K562 (cell line): ENCODE measurements around the gene RANGAP1. TPM values are rescaled to one million over a fixed set of nuclear protein-coding genes. Genes with fewer than 3 reads are reported as not detected.

Source experiments
- ATF1 ChIP-seq, 2 experiments: fragments of 450-650 bp in 1 of 2; IDR thresholded peaks; 2 replicates each; pipeline ENCODE4 v1.6.1; 2016; ENCODE audit warnings: missing compliant biosample characterization in 1 of 2, missing genetic modification characterization in 1 of 2
- CREB1 ChIP-seq, 2 experiments: sonication (generic) in 1 of 2; formaldehyde crosslinking in 1 of 2; IDR thresholded peaks; 2 replicates each; pipeline versions ENCODE4 v1.6.1 to v1.8.0; 2012 to 2022; ENCODE audit warnings: inconsistent platforms in 1 of 2, mild to moderate bottlenecking in 1 of 2, missing genetic modification reagents in 1 of 2, moderate library complexity in 1 of 2
- CREM ChIP-seq: IDR thresholded peaks from 2 replicates; pipeline ENCODE4 v1.6.1; 2014; ENCODE audit warnings: antibody characterized with exemption, low read depth
- EGR1 ChIP-seq: fragments of 450-650 bp; conservative IDR thresholded peaks from 2 replicates; pipeline ENCODE4 v1.6.1; 2017; ENCODE audit warnings: mild to moderate bottlenecking
- HLTF ChIP-seq: fragments of 450-650 bp; IDR thresholded peaks from 2 replicates; pipeline ENCODE4 v1.6.1; 2016
- JUN ChIP-seq, 2 experiments: sonication (generic) in 1 of 2; formaldehyde crosslinking in 1 of 2; IDR thresholded peaks; 2 replicates each; pipeline versions ENCODE4 v1.6.1 to v1.8.0; 2012 to 2022; ENCODE audit warnings: borderline replicate concordance in 2 of 2, mild to moderate bottlenecking in 2 of 2, improper control_type of control experiment in 1 of 2, low read depth in 1 of 2, low read length in 1 of 2, missing genetic modification reagents in 1 of 2
- MAZ ChIP-seq, 2 experiments: fragments of 450-650 bp in 1 of 2; sonication (generic) in 1 of 2; formaldehyde crosslinking; IDR thresholded peaks in 1 of 2; conservative IDR thresholded peaks in 1 of 2; 2 replicates each; pipeline versions ENCODE4 v1.4.0 to v1.5.0; 2020; ENCODE audit warnings: mild to moderate bottlenecking in 1 of 2, missing genetic modification reagents in 1 of 2
- NRF1 ChIP-seq, 2 experiments: fragments of 450-650 bp; IDR thresholded peaks in 1 of 2; conservative IDR thresholded peaks in 1 of 2; 2 replicates each; pipeline ENCODE4 v1.6.1; 2014; ENCODE audit warnings: mild to moderate bottlenecking in 2 of 2
- RBBP5 ChIP-seq: fragments of 200-600 bp; sonication (generic); IDR thresholded peaks from 2 replicates; pipeline ENCODE4 v1.6.1; 2012; ENCODE audit warnings: borderline replicate concordance, mild to moderate bottlenecking, low read length, control low read depth, inconsistent platforms; ENCODE audit not compliant: insufficient read depth, poor library complexity, severe bottlenecking
- RCOR1 ChIP-seq, 2 experiments: IDR thresholded peaks; 2 replicates each; pipeline ENCODE4 v1.6.1; 2012; ENCODE audit warnings: low read depth in 2 of 2, low read length in 2 of 2, borderline replicate concordance in 1 of 2, improper control_type of control experiment in 1 of 2
- SMAD1 ChIP-seq: fragments of 150-350 bp; IDR thresholded peaks from 2 replicates; pipeline ENCODE4 v1.6.1; 2014; ENCODE audit warnings: low read length, low read depth; ENCODE audit not compliant: partially characterized antibody
- SMAD3 ChIP-seq: fragments of 450-650 bp; formaldehyde crosslinking; conservative IDR thresholded peaks from 2 replicates; pipeline ENCODE4 v1.4.0; 2020; ENCODE audit warnings: mild to moderate bottlenecking
- SMARCA5 ChIP-seq: fragments of 450-650 bp; IDR thresholded peaks from 2 replicates; pipeline ENCODE4 v1.6.1; 2016
- SMARCE1 ChIP-seq: fragments of 450-650 bp; IDR thresholded peaks from 2 replicates; pipeline ENCODE4 v1.7.1; 2016; ENCODE audit warnings: mild to moderate bottlenecking
- SRF ChIP-seq, 2 experiments: fragments of 250-450, 450-650 bp in 1 of 2; sonication (Bioruptor Pico) in 1 of 2; sonication (generic) in 1 of 2; formaldehyde crosslinking; IDR thresholded peaks; 2 replicates each; pipeline versions ENCODE4 v1.5.0 to v1.5.1; 2020 to 2022; ENCODE audit warnings: mild to moderate bottlenecking in 1 of 2, missing genetic modification reagents in 1 of 2
- TGIF2 ChIP-seq: sonication (generic); formaldehyde crosslinking; IDR thresholded peaks from 2 replicates; pipeline ENCODE4 v1.8.1; 2022; ENCODE audit warnings: mild to moderate bottlenecking, missing genetic modification reagents, moderate library complexity
- ZBED1 ChIP-seq: IDR thresholded peaks from 2 replicates; pipeline ENCODE4 v1.6.1; 2014
- polyA plus RNA-seq, 8 experiments: library from polyadenylated mRNA; depleted of rRNA in 4 of 8; stranded (reverse) in 5 of 8; unstranded in 3 of 8; fragments of >200 nt; fragmentation: Nextera tagmentation in 2 of 8; fragmentation: Illumina TruSeq in 1 of 8; extraction: Ambion mirVana in 2 of 8; extraction: Trizol in 1 of 8; gene quantifications; 2 replicates each; pipeline versions ENCODE4 v1.2.1 to v1.2.3, GENCODE V29; 2011 to 2014; ENCODE audit warnings: inconsistent platforms in 1 of 8, missing spikeins in 1 of 8
- total RNA-seq, 7 experiments: library from RNA; depleted of rRNA in 6 of 7; stranded (reverse); fragments of >200 nt in 6 of 7; fragmentation: Illumina TruSeq in 2 of 7; extraction: Trizol in 2 of 7; gene quantifications; 2 replicates each; pipeline versions ENCODE4 v1.2.1 to v1.2.3, GENCODE V29; 2011 to 2021; ENCODE audit warnings: low replicate concordance in 1 of 7
- TF ChIP-seq, protein P1 (sequence below): fragments of 450-650 bp; IDR thresholded peaks from 2 replicates; pipeline ENCODE4 v1.7.0; 2016; ENCODE audit warnings: borderline replicate concordance
- TF ChIP-seq, protein P2 (sequence below): conservative IDR thresholded peaks from 2 replicates; pipeline ENCODE4 v1.6.1; 2011; ENCODE audit warnings: low read depth, mild to moderate bottlenecking, low read length; ENCODE audit not compliant: control insufficient read depth
- TF ChIP-seq, protein P3 (sequence below), 2 experiments: IDR thresholded peaks; 2 replicates each; pipeline ENCODE4 v1.6.1; 2011; ENCODE audit warnings: borderline replicate concordance in 1 of 2, control low read depth in 1 of 2, low read depth in 1 of 2, low read length in 1 of 2, mild to moderate bottlenecking in 1 of 2, mixed read lengths in 1 of 2, moderate library complexity in 1 of 2; ENCODE audit not compliant: insufficient read depth in 1 of 2, insufficient read length in 1 of 2, poor library complexity in 1 of 2, severe bottlenecking in 1 of 2; ENCODE audit errors: extremely low read depth in 1 of 2
- TF ChIP-seq, protein P4 (sequence below): IDR thresholded peaks from 2 replicates; pipeline ENCODE4 v1.6.1; 2011; ENCODE audit warnings: borderline replicate concordance, low read depth, mild to moderate bottlenecking, moderate library complexity, low read length; ENCODE audit not compliant: insufficient read depth, poor library complexity, severe bottlenecking

The RANGAP1 gene
- total and polyA plus RNA-seq, 9 of the 15 experiments (the other 6 are each of a cell fraction or from before 2014, with no cell fraction given), result 2.1 to 104 (median 50.6) TPM

DNA sequence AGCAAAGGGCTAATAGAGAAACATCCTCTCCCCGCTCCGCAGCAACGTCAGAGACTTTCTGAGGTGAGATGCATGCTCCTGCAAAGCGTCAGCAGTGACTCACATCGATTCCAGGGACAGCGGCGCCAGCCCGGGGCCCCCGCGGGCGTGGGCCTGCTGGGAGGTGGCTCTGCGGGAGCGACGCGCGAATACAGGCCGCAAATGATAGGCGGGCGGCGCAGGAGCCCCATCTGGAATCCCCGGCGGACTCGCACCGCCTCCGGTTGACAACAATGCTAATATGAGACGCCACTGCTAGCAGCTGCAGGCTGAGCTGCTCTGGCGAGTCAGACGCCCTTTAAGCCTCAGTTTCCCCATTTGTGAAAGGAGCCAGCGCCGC is 557 bp downstream of the RANGAP1 start (continued):
- no peak for TF ChIP-seq TGIF2 (CRISPR knock-in tag)
- peak; percentile 30 for TF ChIP-seq RBBP5
- TF ChIP-seq SRF (CRISPR knock-in tag; IDR thresholded peaks at IDR 0.05), result no peak
- TF ChIP-seq, protein P1, sequence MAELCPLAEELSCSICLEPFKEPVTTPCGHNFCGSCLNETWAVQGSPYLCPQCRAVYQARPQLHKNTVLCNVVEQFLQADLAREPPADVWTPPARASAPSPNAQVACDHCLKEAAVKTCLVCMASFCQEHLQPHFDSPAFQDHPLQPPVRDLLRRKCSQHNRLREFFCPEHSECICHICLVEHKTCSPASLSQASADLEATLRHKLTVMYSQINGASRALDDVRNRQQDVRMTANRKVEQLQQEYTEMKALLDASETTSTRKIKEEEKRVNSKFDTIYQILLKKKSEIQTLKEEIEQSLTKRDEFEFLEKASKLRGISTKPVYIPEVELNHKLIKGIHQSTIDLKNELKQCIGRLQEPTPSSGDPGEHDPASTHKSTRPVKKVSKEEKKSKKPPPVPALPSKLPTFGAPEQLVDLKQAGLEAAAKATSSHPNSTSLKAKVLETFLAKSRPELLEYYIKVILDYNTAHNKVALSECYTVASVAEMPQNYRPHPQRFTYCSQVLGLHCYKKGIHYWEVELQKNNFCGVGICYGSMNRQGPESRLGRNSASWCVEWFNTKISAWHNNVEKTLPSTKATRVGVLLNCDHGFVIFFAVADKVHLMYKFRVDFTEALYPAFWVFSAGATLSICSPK, result no peak
- no peak for TF ChIP-seq SMARCA5
- TF ChIP-seq MAZ (CRISPR knock-in tag; conservative IDR thresholded peaks at IDR 0.05 in 1 of 2, IDR thresholded peaks at IDR 0.05 in 1 of 2), result peak in 1 of 2 experiments; percentile 59; a peak in 1 of 4 replicates
- peak; percentile 81 for TF ChIP-seq EGR1
- TF ChIP-seq ZBED1, result no peak
- TF ChIP-seq CREM, result peak; percentile 93
- TF ChIP-seq JUN (IDR thresholded peaks at IDR 0.05; ENCODE audit: borderline replicate concordance, low read depth, low read length), result peak; percentile 67
- no peak for TF ChIP-seq JUN (CRISPR knock-in tag; IDR thresholded peaks at IDR 0.05; ENCODE audit: borderline replicate concordance)
- no peak for TF ChIP-seq HLTF
- TF ChIP-seq, protein P2, sequence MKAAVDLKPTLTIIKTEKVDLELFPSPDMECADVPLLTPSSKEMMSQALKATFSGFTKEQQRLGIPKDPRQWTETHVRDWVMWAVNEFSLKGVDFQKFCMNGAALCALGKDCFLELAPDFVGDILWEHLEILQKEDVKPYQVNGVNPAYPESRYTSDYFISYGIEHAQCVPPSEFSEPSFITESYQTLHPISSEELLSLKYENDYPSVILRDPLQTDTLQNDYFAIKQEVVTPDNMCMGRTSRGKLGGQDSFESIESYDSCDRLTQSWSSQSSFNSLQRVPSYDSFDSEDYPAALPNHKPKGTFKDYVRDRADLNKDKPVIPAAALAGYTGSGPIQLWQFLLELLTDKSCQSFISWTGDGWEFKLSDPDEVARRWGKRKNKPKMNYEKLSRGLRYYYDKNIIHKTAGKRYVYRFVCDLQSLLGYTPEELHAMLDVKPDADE, result 0 out of 2 replicates have a peak, but pooled peaks have one; percentile 36
- TF ChIP-seq CREB1 (IDR thresholded peaks at IDR 0.05), result peak; percentile 85
- TF ChIP-seq CREB1 (CRISPR knock-in tag; IDR thresholded peaks at IDR 0.05), result peak; percentile 50; the same call in 1 of the 2 replicates
- TF ChIP-seq, protein P3, sequence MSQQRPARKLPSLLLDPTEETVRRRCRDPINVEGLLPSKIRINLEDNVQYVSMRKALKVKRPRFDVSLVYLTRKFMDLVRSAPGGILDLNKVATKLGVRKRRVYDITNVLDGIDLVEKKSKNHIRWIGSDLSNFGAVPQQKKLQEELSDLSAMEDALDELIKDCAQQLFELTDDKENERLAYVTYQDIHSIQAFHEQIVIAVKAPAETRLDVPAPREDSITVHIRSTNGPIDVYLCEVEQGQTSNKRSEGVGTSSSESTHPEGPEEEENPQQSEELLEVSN (IDR thresholded peaks at IDR 0.05; ENCODE audit: borderline replicate concordance in 1 of 2, extremely low read depth in 1 of 2, insufficient read depth in 1 of 2, insufficient read length in 1 of 2, low read depth in 1 of 2, low read length in 1 of 2, poor library complexity in 1 of 2, severe bottlenecking in 1 of 2), result peak in 1 of 2 experiments; percentile 60
- TF ChIP-seq SMAD1, result peak; percentile 41
- no peak for TF ChIP-seq ATF1 (CRISPR knock-in tag; IDR thresholded peaks at IDR 0.05)
- TF ChIP-seq ATF1 (tag; IDR thresholded peaks at IDR 0.05), result peak; percentile 62
- TF ChIP-seq RCOR1 (IDR thresholded peaks at IDR 0.05; ENCODE audit: borderline replicate concordance in 1 of 2, low read depth in 2 of 2, low read length in 2 of 2), result no peak
- TF ChIP-seq NRF1 (conservative IDR thresholded peaks at IDR 0.05 in 1 of 2, IDR thresholded peaks at IDR 0.05 in 1 of 2), result peak; percentile 58 to 60; a peak in 3 of 4 replicates
- no peak for TF ChIP-seq SMARCE1
- TF ChIP-seq, protein P4, sequence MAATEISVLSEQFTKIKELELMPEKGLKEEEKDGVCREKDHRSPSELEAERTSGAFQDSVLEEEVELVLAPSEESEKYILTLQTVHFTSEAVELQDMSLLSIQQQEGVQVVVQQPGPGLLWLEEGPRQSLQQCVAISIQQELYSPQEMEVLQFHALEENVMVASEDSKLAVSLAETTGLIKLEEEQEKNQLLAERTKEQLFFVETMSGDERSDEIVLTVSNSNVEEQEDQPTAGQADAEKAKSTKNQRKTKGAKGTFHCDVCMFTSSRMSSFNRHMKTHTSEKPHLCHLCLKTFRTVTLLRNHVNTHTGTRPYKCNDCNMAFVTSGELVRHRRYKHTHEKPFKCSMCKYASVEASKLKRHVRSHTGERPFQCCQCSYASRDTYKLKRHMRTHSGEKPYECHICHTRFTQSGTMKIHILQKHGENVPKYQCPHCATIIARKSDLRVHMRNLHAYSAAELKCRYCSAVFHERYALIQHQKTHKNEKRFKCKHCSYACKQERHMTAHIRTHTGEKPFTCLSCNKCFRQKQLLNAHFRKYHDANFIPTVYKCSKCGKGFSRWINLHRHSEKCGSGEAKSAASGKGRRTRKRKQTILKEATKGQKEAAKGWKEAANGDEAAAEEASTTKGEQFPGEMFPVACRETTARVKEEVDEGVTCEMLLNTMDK, result no peak
- no peak for TF ChIP-seq SMAD3 (CRISPR knock-in tag)
